HG03520 (cell line): ENCODE measurements around the gene VPS50.

Experiments used
- ATAC-seq: cut with Tn5 transposase; IDR thresholded peaks from one replicate; pipeline ENCODE4 v1.9.1; 2021; ENCODE audit warnings: mild to moderate bottlenecking, moderate library complexity; ENCODE audit not compliant: unreplicated experiment

Gene VPS50

DNA sequence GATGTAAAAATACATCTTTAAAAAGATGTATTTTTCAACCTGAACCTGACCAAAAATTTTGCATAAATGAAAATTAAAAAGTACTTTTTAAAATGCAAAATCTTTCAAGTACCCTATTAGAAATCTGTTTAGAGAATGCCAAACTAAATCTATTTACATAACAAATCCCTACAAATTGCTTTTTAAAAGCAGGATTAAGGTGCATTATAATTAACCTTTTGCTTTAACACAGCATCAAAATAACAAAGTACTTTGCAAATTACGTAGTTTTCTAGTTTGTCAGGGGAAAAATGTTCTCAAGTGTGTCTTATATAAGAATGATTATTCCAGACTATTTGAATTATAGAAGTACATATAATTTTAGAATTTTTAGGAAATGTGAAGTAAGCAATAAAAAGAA is 160.8 kb downstream of the VPS50 start:
- no peak for ATAC-seq

DNA sequence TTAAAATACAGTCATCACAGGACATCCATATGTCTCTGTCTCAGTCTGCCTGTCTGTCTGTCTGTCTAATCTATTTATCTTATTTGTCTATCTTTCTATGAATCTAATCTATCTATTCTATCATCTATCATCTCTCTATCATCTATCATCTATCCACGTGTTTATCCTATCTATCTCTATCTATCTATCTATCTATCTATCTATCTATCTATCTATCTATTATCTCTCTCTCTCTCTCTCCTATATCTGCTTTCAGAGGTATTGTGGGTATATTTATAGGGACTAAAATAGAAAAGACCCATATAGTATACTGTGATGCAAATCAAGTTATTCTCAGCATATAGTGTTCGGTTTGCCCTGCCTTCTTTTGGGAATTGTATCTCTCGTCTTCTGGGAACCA is 167.5 kb downstream of the VPS50 start:
- no peak for ATAC-seq

DNA sequence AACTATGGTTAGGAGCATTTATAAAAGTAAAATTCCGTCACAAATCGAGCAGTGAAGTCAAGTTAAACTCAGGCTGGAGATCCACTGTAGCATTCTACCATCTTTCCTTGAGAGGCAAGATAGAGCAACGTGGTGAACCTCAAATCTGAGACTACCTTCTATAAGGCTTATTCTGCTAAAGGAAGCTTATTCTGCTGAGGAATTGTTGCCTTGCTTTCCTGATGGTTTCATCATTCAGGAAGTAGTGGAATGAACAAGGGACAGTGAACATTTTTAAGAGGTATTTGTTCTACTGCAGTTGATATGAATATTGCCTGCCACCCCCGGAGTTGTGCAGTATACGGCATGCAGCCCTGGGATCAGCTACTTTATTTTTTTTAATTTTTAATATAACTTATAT is 170.8 kb downstream of the VPS50 start:
- ATAC-seq: no peak

DNA sequence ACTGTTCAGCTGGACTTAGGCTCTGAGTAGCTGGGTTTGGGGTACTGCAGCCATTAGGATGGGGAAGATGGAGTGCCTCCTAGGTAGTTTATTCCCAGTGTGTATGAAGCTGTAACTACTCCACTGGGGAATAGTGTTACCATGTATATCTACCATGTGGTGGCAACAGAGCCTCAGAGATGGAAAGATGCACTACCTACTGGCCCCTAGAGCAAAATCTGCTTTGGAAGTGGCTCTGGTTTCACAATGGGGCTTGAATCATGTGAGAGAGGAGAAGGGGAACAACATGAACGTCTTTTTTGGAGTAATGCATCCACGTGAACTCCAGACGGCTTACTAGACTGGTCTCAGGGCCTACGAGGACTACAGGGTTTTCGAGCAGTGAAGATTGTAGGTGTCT is 175.1 kb downstream of the VPS50 start:
- ATAC-seq: no peak

GRCh38 chr7:93409324-93409723 is 177.2 kb downstream of the VPS50 start:
- ATAC-seq: no peak
